HG02763 (cell line): ENCODE data around the gene GUCY1B1.
A peak's percentile ranks its signal among the peaks of the same experiment; 100 is the strongest.
"Not testable (repeated sequence)": the region's sequence is repeated elsewhere in the genome, so short reads cannot be mapped to it uniquely, and the experiment has no call there.

Experiments used
- ATAC-seq: cut with Tn5 transposase; IDR thresholded peaks from one replicate; pipeline ENCODE4 v1.9.1; 2021; ENCODE audit warnings: mild to moderate bottlenecking, moderate library complexity; ENCODE audit not compliant: unreplicated experiment

Gene GUCY1B1

GRCh38 chr4:155761916-155762315 lies 3.1 kb downstream of the GUCY1B1 start:
- no peak for ATAC-seq

- ATAC-seq, result no peak
These were observed 3.5 kb downstream of the GUCY1B1 start for GRCh38 chr4:155762334-155762733.

GRCh38 chr4:155763551-155763950 lies 4.7 kb downstream of the GUCY1B1 start:
- no peak for ATAC-seq

GRCh38 chr4:155765149-155765548 lies 6.3 kb downstream of the GUCY1B1 start:
- ATAC-seq, result no peak

GRCh38 chr4:155766622-155767021 lies 7.8 kb downstream of the GUCY1B1 start:
- ATAC-seq, result no peak

GRCh38 chr4:155768370-155768769 lies 9.5 kb downstream of the GUCY1B1 start:
- no peak for ATAC-seq

GRCh38 chr4:155769090-155769489 lies 10.3 kb downstream of the GUCY1B1 start:
- peak; percentile 53 for ATAC-seq

GRCh38 chr4:155772459-155773195 lies 13.8 kb downstream of the GUCY1B1 start:
- ATAC-seq, result no peak

- no peak for ATAC-seq
These were observed 14.5 kb downstream of the GUCY1B1 start for GRCh38 chr4:155773196-155773800.

GRCh38 chr4:155774033-155774432 lies 15.2 kb downstream of the GUCY1B1 start:
- no peak for ATAC-seq

- ATAC-seq, result no peak
These were observed 19.3 kb downstream of the GUCY1B1 start for GRCh38 chr4:155777971-155778735.

- no peak for ATAC-seq
These were observed 22.0 kb downstream of the GUCY1B1 start for GRCh38 chr4:155780775-155781174.

GRCh38 chr4:155781249-155781831 lies 22.5 kb downstream of the GUCY1B1 start:
- no peak for ATAC-seq

- ATAC-seq, result no peak
These were observed 25.8 kb downstream of the GUCY1B1 start for GRCh38 chr4:155784637-155785036.

GRCh38 chr4:155785828-155786227 lies 27.0 kb downstream of the GUCY1B1 start:
- ATAC-seq, result no peak

GRCh38 chr4:155787113-155787710 lies 28.4 kb downstream of the GUCY1B1 start:
- ATAC-seq, result peak; percentile 96

- ATAC-seq, result no peak
These were observed 30.6 kb downstream of the GUCY1B1 start for GRCh38 chr4:155789391-155789790.

GRCh38 chr4:155789982-155790381 lies 31.2 kb downstream of the GUCY1B1 start:
- no peak for ATAC-seq

GRCh38 chr4:155794589-155795236 lies 35.9 kb downstream of the GUCY1B1 start:
- no peak for ATAC-seq

- ATAC-seq, result peak; percentile 68
These were observed 37.2 kb downstream of the GUCY1B1 start for GRCh38 chr4:155795991-155796390.

- ATAC-seq, result not testable (repeated sequence)
These were observed 38.8 kb downstream of the GUCY1B1 start for GRCh38 chr4:155797581-155797980.
